ENCODE results near the gene ZNF519.

DNA sequence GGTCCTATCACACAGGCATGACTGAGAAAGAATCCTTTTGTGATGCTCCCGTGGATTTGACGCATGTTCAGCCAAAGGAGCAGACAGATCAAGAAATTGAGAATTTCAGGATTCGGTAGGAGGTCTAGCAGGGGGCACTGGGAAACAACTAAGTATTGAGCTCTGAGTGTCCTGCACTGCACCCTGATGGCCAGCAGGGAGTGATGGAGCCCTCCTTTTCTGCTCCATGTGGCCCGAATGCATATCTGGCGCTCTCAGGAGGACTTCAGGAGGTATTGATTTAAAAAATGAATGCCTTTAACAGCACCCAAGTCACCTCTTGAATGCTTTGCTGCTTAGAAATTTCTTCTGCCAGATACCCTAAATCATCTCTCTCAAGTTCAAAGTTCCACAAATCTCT lies 58.0 kb downstream of the ZNF519 start:
- TF ChIP-seq, protein P1, sequence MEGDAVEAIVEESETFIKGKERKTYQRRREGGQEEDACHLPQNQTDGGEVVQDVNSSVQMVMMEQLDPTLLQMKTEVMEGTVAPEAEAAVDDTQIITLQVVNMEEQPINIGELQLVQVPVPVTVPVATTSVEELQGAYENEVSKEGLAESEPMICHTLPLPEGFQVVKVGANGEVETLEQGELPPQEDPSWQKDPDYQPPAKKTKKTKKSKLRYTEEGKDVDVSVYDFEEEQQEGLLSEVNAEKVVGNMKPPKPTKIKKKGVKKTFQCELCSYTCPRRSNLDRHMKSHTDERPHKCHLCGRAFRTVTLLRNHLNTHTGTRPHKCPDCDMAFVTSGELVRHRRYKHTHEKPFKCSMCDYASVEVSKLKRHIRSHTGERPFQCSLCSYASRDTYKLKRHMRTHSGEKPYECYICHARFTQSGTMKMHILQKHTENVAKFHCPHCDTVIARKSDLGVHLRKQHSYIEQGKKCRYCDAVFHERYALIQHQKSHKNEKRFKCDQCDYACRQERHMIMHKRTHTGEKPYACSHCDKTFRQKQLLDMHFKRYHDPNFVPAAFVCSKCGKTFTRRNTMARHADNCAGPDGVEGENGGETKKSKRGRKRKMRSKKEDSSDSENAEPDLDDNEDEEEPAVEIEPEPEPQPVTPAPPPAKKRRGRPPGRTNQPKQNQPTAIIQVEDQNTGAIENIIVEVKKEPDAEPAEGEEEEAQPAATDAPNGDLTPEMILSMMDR (optimal IDR thresholded peaks at IDR 0.05 in 1 of 3, IDR thresholded peaks at IDR 0.05 in 1 of 3, conservative IDR thresholded peaks at IDR 0.05 in 1 of 3; ENCODE audit: extremely low read depth in 1 of 3, insufficient read depth in 2 of 3, low read length in 3 of 3): peak in 1 of 3 experiments; percentile 5
- no peak for TF ChIP-seq EZH2 (IDR thresholded peaks at IDR 0.05; ENCODE audit: low read length)
